ENCODE results near the gene MPPED2.

MPPED2 gene

DNA sequence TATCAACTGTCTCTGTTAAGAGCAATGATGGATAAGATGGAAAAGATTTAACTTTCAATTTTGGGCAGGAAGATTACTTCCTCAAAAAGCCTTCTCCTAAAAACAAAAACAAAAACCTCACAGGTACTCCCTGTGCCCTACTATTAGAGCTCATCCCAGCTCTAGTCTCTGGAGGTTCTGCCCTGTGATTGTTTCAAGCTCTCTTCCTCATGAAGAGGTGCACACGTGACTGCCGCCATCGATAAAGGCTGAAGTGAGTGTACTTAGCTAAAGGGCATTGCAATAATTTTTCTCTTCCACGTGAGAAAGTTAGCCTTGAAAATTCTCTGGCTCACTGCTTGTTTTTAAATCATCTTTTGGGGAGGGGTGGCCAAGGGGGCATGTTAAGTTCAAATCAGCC lies 36.6 kb downstream of the MPPED2 start:
- Mint-ChIP-seq H3K4me1 (peaks cover 17% of the 10 kb centered on the region), H3K36me3 (ENCODE audit: low read depth) (peaks cover 5% of the 10 kb centered on the region), H3K27ac (peak overlapping the region in 1 of 3 experiments; percentile 82), H3K4me3 (no peak overlapping the region), H3K9me3 (no peaks in the 10 kb centered on the region), H3K27me3 (ENCODE audit: low read depth) (no peaks in the 10 kb centered on the region)
- TF ChIP-seq, protein P1, sequence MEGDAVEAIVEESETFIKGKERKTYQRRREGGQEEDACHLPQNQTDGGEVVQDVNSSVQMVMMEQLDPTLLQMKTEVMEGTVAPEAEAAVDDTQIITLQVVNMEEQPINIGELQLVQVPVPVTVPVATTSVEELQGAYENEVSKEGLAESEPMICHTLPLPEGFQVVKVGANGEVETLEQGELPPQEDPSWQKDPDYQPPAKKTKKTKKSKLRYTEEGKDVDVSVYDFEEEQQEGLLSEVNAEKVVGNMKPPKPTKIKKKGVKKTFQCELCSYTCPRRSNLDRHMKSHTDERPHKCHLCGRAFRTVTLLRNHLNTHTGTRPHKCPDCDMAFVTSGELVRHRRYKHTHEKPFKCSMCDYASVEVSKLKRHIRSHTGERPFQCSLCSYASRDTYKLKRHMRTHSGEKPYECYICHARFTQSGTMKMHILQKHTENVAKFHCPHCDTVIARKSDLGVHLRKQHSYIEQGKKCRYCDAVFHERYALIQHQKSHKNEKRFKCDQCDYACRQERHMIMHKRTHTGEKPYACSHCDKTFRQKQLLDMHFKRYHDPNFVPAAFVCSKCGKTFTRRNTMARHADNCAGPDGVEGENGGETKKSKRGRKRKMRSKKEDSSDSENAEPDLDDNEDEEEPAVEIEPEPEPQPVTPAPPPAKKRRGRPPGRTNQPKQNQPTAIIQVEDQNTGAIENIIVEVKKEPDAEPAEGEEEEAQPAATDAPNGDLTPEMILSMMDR (IDR thresholded peaks at IDR 0.05; ENCODE audit: unreplicated experiment in 3 of 3) = no peak

DNA sequence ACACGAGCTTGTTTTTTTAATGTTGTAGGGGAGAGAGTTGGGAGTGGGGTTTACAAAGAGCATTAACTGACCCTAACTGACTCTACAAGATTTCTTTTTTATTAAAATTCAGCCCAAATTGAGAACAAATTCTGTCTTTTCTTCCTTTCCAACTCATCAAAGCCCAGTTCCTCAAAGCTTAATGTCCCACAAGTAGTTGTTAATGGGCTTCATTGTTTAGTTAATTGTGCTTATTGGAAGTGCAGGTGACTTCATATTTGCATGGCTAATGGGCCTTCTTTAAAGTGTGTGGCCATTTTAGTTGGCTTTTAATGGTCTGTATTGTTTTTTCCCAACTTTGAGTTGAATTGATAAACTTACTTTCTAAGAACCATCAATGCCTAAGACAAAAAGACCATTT lies 39.8 kb downstream of the MPPED2 start:
- no peak overlapping the region for H3K4me3 Mint-ChIP-seq
- peaks cover 5% of the 10 kb centered on the region for H3K4me1 Mint-ChIP-seq
- H3K36me3 Mint-ChIP-seq (ENCODE audit: low read depth) = peaks cover 5% of the 10 kb centered on the region
- H3K9me3 Mint-ChIP-seq = no peaks in the 10 kb centered on the region
- no peak overlapping the region for H3K27ac Mint-ChIP-seq
- TF ChIP-seq, protein P1 (IDR thresholded peaks at IDR 0.05; ENCODE audit: unreplicated experiment in 3 of 3) = no peak
- H3K27me3 Mint-ChIP-seq (ENCODE audit: low read depth) = no peaks in the 10 kb centered on the region

DNA sequence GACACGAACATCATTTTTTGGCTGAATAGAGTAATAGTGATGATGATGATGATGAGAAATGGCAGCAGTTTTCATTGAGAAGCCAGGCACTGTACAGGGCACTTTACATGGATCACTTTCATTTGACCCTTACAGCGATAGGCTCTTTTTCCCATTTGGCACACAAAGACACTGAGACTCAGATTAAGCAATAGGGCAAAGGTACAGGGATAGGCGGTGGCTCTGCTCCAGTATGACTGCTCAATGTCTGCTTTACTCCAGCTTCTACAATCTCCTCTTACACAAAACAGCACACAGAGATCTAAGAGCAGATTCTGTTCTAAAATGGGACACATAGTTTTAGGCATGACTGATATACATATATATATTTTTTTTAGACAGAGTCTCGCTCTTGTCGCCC lies 40.6 kb downstream of the MPPED2 start:
- no peaks in the 10 kb centered on the region for H3K9me3 Mint-ChIP-seq
- no peak overlapping the region for H3K4me3 Mint-ChIP-seq
- no peak overlapping the region for H3K27ac Mint-ChIP-seq
- no peaks in the 10 kb centered on the region for H3K27me3 Mint-ChIP-seq (ENCODE audit: low read depth)
- peaks cover 9% of the 10 kb centered on the region for H3K36me3 Mint-ChIP-seq (ENCODE audit: low read depth)
- peaks cover 5% of the 10 kb centered on the region for H3K4me1 Mint-ChIP-seq
- TF ChIP-seq, protein P1 (IDR thresholded peaks at IDR 0.05; ENCODE audit: unreplicated experiment in 3 of 3) = no peak

DNA sequence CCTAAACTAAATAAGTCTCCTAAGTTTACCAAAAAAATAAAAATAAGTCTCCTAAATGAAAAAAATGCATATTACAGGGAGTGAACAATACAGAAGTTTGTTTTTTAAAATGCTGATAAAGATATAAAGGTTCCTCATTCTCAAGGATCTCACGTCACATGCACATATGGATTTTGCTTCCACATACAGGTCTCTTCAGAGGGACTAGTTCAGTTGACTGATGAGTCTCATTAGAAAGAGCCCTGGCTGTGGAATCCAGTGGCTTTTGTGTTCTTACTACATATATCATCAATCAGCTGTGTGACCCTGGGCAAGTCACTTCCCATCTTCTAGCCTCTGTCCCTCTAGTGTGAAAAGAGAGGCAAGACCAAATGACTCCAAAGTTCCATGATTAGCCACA lies 43.1 kb downstream of the MPPED2 start:
- Mint-ChIP-seq H3K4me3 (no peak overlapping the region), H3K27me3 (ENCODE audit: low read depth) (peaks cover 9% of the 10 kb centered on the region), H3K9me3 (no peaks in the 10 kb centered on the region), H3K36me3 (ENCODE audit: low read depth) (peaks cover 16% of the 10 kb centered on the region), H3K4me1 (peaks cover 6% of the 10 kb centered on the region), H3K27ac (no peak overlapping the region)
- TF ChIP-seq, protein P1 (IDR thresholded peaks at IDR 0.05; ENCODE audit: unreplicated experiment in 3 of 3) = no peak

DNA sequence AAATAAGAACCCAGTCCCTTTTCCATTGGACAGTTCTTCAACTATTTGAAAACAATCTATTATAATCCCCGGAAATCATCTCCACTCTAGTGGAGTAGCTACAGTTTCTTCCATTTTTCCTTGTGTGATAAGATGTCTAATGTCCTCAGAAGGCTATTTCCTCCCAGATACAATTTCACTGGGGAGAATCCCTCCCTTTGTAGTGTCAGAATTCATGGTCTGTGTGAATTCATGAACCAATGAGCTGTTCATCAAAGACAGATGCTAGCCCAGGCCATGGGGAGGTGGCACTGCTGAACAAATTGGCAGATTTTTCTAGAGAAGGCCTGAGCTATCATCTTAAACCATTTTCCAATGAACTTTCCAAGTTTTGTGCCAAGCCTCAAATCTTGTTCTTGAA lies 45.4 kb downstream of the MPPED2 start:
- peaks cover 16% of the 10 kb centered on the region for H3K4me1 Mint-ChIP-seq
- TF ChIP-seq, protein P1 (IDR thresholded peaks at IDR 0.05; ENCODE audit: unreplicated experiment in 3 of 3) = no peak
- H3K9me3 Mint-ChIP-seq = no peaks in the 10 kb centered on the region
- H3K4me3 Mint-ChIP-seq = no peak overlapping the region
- H3K27me3 Mint-ChIP-seq (ENCODE audit: low read depth) = peaks cover 9% of the 10 kb centered on the region
- H3K27ac Mint-ChIP-seq = no peak overlapping the region
- H3K36me3 Mint-ChIP-seq (ENCODE audit: low read depth) = peaks cover 11% of the 10 kb centered on the region

DNA sequence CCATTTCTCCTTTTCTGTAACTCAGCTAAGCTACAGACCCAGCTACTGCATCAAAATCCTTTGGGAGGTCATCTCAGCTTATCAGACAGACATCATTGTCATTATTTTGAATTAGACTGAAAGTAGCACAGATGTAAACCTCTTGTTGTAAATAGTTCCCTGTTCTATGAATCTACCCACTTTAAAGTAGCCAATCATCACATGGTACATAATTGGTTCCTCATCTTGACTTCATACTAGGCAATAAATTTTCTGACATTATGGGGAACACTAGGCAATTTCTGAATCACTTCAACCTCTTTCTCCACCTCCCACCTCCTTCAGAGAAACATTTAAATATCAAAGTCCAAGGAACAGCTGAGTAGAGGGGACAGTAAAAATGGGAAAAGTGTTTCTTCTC lies 47.9 kb downstream of the MPPED2 start:
- peaks cover 19% of the 10 kb centered on the region for H3K36me3 Mint-ChIP-seq (ENCODE audit: low read depth)
- TF ChIP-seq, protein P1 (IDR thresholded peaks at IDR 0.05; ENCODE audit: unreplicated experiment in 3 of 3) = no peak

More for the DNA sequence above, 47.9 kb downstream of the MPPED2 start:
- H3K27me3 Mint-ChIP-seq (ENCODE audit: low read depth) = peaks cover 9% of the 10 kb centered on the region
- no peak overlapping the region for H3K4me3 Mint-ChIP-seq
- no peaks in the 10 kb centered on the region for H3K9me3 Mint-ChIP-seq
- peaks cover 27% of the 10 kb centered on the region for H3K4me1 Mint-ChIP-seq
- peak overlapping the region in 1 of 3 experiments; percentile 19 for H3K27ac Mint-ChIP-seq

Measured in nephron (organoid).